SU-DHL-6 (cell line): ENCODE measurements around the gene NDRG4.

Source experiments
- H2AFZ ChIP-seq: fragments of 200-600 bp; sonication (generic); 2 replicates; pipeline ENCODE4 v1.6.1; 2014; ENCODE audit warnings: low read depth, mild to moderate bottlenecking, moderate library complexity, mixed read lengths, antibody characterized with exemption, low read length; ENCODE audit not compliant: severe bottlenecking
- H3F3A ChIP-seq: fragments of 200-600 bp; shearing (Covaris generic); 2 replicates; pipeline ENCODE4 v1.6.0; 2016; ENCODE audit warnings: antibody characterized with exemption, mild to moderate bottlenecking; ENCODE audit not compliant: insufficient read depth
- H3K27ac ChIP-seq: fragments of 200-600 bp; sonication (generic); 2 replicates; pipeline ENCODE4 v1.5.1; 2016; ENCODE audit warnings: low read depth, mild to moderate bottlenecking, low read length, moderate library complexity, mixed read lengths
- H3K27me3 ChIP-seq: fragments of 200-600 bp; sonication (generic), shearing (Covaris generic); 2 replicates; pipeline ENCODE4 v1.6.0; 2014; ENCODE audit warnings: mild to moderate bottlenecking, low read length
- H3K36me3 ChIP-seq: fragments of 200-600 bp; sonication (generic); 2 replicates; pipeline ENCODE4 v1.6.1; 2014; ENCODE audit warnings: mild to moderate bottlenecking, low read length, mixed read lengths
- H3K4me2 ChIP-seq: fragments of 300-600, 200-600 bp; shearing (Covaris generic), sonication (generic); 2 replicates; pipeline ENCODE4 v1.6.0; 2014; ENCODE audit warnings: low read length, low read depth, mild to moderate bottlenecking; ENCODE audit not compliant: poor library complexity, severe bottlenecking
- H3K4me3 ChIP-seq: fragments of 200-600 bp; sonication (generic); 2 replicates; pipeline ENCODE4 v1.5.1; 2014; ENCODE audit warnings: antibody characterized with exemption, low read length, mild to moderate bottlenecking, mixed read lengths; ENCODE audit not compliant: insufficient read depth, poor library complexity, severe bottlenecking
- H3K79me2 ChIP-seq: fragments of 200-600 bp; sonication (generic); 2 replicates; pipeline ENCODE4 v1.6.1; 2014; ENCODE audit warnings: mild to moderate bottlenecking, low read length, moderate library complexity; ENCODE audit not compliant: insufficient read depth
- H3K9ac ChIP-seq: fragments of 200-600 bp; sonication (generic); 2 replicates; pipeline ENCODE4 v1.7.0; 2014; ENCODE audit warnings: mild to moderate bottlenecking, low read length
- H3K9me2 ChIP-seq: fragments of 200-600 bp; sonication (generic); replicated peaks from 2 replicates; pipeline ENCODE4 v1.6.1; 2014; ENCODE audit warnings: low read length; ENCODE audit not compliant: insufficient read depth
- H3K9me3 ChIP-seq: fragments of 200-600 bp; sonication (generic); 2 replicates; pipeline ENCODE4 v1.6.1; 2014; ENCODE audit warnings: low read length, mixed read lengths; ENCODE audit not compliant: insufficient read depth
- H4K20me1 ChIP-seq: fragments of 200-600 bp; sonication (generic); 2 replicates; pipeline ENCODE4 v1.6.1; 2014; ENCODE audit warnings: low read depth, mild to moderate bottlenecking, antibody characterized with exemption, low read length, moderate library complexity, mixed read lengths
- EZH2phosphoT487 ChIP-seq: fragments of 200-600 bp; sonication (generic), shearing (Covaris generic); conservative IDR thresholded peaks from 2 replicates; pipeline ENCODE4 v1.6.1; 2018; ENCODE audit warnings: mild to moderate bottlenecking, antibody characterized with exemption, low read length, moderate library complexity, mixed read lengths
- TF ChIP-seq, protein P1 (sequence below): fragments of 200-600 bp; sonication (generic); IDR thresholded peaks from one replicate; pipeline ENCODE4 v1.5.1; 2017; ENCODE audit warnings: antibody characterized with exemption, mild to moderate bottlenecking, low read length, moderate library complexity; ENCODE audit not compliant: insufficient read depth, poor library complexity, severe bottlenecking

Gene NDRG4

DNA sequence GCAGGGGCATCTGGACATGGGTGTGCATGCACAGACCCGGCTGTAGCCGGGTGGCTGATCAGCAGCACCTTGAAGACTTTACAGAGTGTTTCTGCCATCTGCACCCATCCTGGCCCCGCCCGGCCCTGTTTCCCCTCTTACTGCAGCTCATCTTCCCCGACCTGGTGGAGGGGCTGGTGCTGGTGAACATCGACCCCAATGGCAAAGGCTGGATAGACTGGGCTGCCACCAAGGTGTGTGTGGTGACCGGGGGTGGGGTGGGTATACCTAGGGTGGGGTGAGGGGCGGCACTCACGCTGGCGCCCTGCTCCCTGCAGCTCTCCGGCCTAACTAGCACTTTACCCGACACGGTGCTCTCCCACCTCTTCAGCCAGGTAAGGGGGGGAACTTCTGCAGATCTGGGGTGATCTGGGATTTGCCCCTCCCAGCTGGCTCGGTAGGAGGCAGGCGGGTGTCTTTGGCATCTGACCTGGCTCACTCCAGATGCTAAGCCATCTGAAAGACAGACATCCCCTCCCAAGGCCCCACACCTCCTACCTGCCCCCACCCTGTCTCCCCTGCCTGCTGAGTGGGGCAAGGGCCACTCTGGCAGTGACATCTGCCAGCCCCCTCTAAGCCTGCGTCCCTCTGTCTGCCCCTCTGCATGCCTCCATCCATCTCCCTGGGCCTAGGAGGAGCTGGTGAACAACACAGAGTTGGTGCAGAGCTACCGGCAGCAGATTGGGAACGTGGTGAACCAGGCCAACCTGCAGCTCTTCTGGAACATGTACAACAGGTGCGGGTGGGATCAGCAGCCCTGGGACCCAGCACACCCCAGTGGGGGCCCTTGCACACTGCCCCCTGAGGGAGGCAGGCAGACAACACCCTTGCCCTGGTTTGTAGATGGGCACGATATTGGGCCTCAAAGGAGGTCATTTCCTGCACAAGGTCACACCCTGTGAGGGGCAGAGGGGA, 6.6 kb downstream of the NDRG4 start:
- Histone ChIP-seq H3K27me3 (no peaks in the 10 kb centered on the region), H3K4me3 (no peak overlapping the region), H3K9ac (no peak overlapping the region), H3K79me2 (no peaks in the 10 kb centered on the region; the same call in 1 of the 2 replicates), H2AFZ (no peak overlapping the region), H3K9me2 (no peaks in the 10 kb centered on the region), H3K9me3 (no peaks in the 10 kb centered on the region), H3K4me2 (no peak overlapping the region), H4K20me1 (no peaks in the 10 kb centered on the region), H3K27ac (no peak overlapping the region), H3F3A (no peaks in the 10 kb centered on the region), H3K36me3 (no peaks in the 10 kb centered on the region)
- TF ChIP-seq, protein P1, sequence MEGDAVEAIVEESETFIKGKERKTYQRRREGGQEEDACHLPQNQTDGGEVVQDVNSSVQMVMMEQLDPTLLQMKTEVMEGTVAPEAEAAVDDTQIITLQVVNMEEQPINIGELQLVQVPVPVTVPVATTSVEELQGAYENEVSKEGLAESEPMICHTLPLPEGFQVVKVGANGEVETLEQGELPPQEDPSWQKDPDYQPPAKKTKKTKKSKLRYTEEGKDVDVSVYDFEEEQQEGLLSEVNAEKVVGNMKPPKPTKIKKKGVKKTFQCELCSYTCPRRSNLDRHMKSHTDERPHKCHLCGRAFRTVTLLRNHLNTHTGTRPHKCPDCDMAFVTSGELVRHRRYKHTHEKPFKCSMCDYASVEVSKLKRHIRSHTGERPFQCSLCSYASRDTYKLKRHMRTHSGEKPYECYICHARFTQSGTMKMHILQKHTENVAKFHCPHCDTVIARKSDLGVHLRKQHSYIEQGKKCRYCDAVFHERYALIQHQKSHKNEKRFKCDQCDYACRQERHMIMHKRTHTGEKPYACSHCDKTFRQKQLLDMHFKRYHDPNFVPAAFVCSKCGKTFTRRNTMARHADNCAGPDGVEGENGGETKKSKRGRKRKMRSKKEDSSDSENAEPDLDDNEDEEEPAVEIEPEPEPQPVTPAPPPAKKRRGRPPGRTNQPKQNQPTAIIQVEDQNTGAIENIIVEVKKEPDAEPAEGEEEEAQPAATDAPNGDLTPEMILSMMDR = no peak
- TF ChIP-seq EZH2phosphoT487 = no peak

GRCh38 chr16:58507195-58507962, 7.4 kb downstream of the NDRG4 start:
- Histone ChIP-seq H3K27me3 (no peaks in the 10 kb centered on the region), H3F3A (no peaks in the 10 kb centered on the region), H3K4me2 (no peak overlapping the region), H3K4me3 (no peak overlapping the region), H3K36me3 (no peaks in the 10 kb centered on the region), H3K9me2 (no peaks in the 10 kb centered on the region), H3K9me3 (no peaks in the 10 kb centered on the region), H3K79me2 (no peaks in the 10 kb centered on the region; the same call in 1 of the 2 replicates), H3K27ac (no peak overlapping the region), H4K20me1 (no peaks in the 10 kb centered on the region), H2AFZ (no peak overlapping the region), H3K9ac (no peak overlapping the region)
- no peak for TF ChIP-seq EZH2phosphoT487
- TF ChIP-seq, protein P1 = no peak

- TF ChIP-seq EZH2phosphoT487 = no peak
- TF ChIP-seq, protein P1 = no peak
- H3K36me3 ChIP-seq = no peaks in the 10 kb centered on the region
- no peaks in the 10 kb centered on the region for H3K9me3 ChIP-seq
- no peak overlapping the region for H3K9ac ChIP-seq
- no peaks in the 10 kb centered on the region; the same call in 1 of the 2 replicates for H3F3A ChIP-seq
- H3K79me2 ChIP-seq = no peaks in the 10 kb centered on the region; the same call in 1 of the 2 replicates
- no peak overlapping the region for H3K4me2 ChIP-seq
- no peaks in the 10 kb centered on the region for H4K20me1 ChIP-seq
- no peak overlapping the region for H3K27ac ChIP-seq
- no peaks in the 10 kb centered on the region for H3K9me2 ChIP-seq
- no peak overlapping the region for H3K4me3 ChIP-seq
- H3K27me3 ChIP-seq = no peaks in the 10 kb centered on the region
- no peak overlapping the region for H2AFZ ChIP-seq
Measured at GRCh38 chr16:58507963-58508670, 8.2 kb downstream of the NDRG4 start.
